Measurements from ENCODE around the gene LIN37. TPM values are rescaled to one million over a fixed set of nuclear protein-coding genes. Genes with fewer than 3 reads are reported as not detected.

The LIN37 gene
- total RNA-seq, 1 experiment from 2014 or later, result 5.9 TPM

DNA sequence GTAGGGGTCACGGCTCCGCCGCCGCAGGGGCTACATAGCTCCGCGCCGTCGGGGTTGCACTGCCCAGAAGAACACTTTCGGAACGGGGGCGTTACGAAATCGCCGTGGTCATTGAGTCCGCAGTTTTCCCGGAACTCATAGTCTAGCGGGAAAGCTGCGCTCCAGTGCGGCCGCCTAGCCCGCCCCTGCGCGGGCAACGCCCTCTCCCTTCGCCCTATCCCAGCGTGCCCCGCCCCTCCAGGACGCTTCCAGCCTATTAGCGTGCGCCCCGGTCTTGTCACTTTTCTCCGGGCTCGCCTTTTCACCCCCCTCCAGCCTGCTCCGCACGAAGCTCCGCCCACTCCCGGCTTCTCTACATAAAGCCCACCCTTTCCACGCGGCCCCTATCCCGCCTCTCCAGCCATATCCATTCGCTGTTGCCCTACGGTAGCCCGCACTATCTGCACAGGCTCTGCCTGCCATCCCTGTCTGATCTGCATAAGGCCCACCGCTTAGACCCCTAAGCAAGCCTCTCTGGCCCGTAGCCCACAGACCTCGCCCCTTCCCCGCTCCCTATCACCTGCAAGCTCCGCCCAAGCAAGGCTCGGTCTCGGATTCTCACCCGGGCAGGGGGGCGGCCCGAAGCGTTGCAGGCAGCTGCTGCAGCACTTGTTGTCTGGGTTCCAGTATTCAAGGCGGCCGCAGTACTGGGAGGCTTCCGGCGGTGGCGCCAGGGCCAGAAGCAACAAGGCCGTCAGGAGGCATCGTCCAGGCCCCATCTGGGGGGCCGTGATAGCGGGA, 7.8 kb upstream of the LIN37 start:
- peaks cover 25 to 38% (median 32%) of the 10 kb centered on the region in 3 experiments; a peak in 6 of 7 replicates for H3K36me3 Mint-ChIP-seq (ENCODE audit: insufficient read depth in 1 of 3, low read depth in 3 of 3)
- H3K14ac ChIP-seq (ENCODE audit: insufficient read depth, low read length), result peak overlapping the region; percentile 25; the same call in 1 of the 2 replicates

More for the DNA sequence above, 7.8 kb upstream of the LIN37 start:
- H3K79me2 ChIP-seq (ENCODE audit: insufficient read depth, low read length), result no peaks in the 10 kb centered on the region
- no peak overlapping the region for H3K4ac ChIP-seq (ENCODE audit: low read depth, low read length)
- H3K27me3 Mint-ChIP-seq (ENCODE audit: low read depth), result no peaks in the 10 kb centered on the region
- peak overlapping the region; percentile 50 for H3K18ac ChIP-seq (ENCODE audit: insufficient read length, low read depth, low read length)
- no peak overlapping the region for H4K8ac ChIP-seq (replicated peaks; ENCODE audit: insufficient read length, low read depth, low read length)
- no peak overlapping the region for H4K91ac ChIP-seq (ENCODE audit: insufficient read length, low read depth, low read length)
- H3K56ac ChIP-seq (ENCODE audit: insufficient read length, low read depth, low read length), result no peak overlapping the region
- no peak overlapping the region for H2BK120ac ChIP-seq (ENCODE audit: low read depth, low read length, poor library complexity, severe bottlenecking)
- no peak overlapping the region for H2AK5ac ChIP-seq (ENCODE audit: insufficient read length, low read length)
- no peaks in the 10 kb centered on the region for H3K27me3 ChIP-seq (ENCODE audit: insufficient read depth, low read length)
- no peak overlapping the region for H3K27ac ChIP-seq (ENCODE audit: insufficient read length, low read depth, low read length)
- no peak overlapping the region for H2BK5ac ChIP-seq (ENCODE audit: insufficient read length, low read length)
- peaks cover 12% of the 10 kb centered on the region for H3K23me2 ChIP-seq (ENCODE audit: insufficient read length, low read depth, low read length, poor library complexity, severe bottlenecking)
- peak overlapping the region; percentile 93 to 99 (median 97) for H3K27ac Mint-ChIP-seq
- H3K9me3 ChIP-seq (ENCODE audit: control insufficient read depth, low read depth, low read length), result no peaks in the 10 kb centered on the region
- no peaks in the 10 kb centered on the region for H3K79me1 ChIP-seq (ENCODE audit: insufficient read depth, low read depth, low read length, poor library complexity, severe bottlenecking)
- no peak overlapping the region for H2BK12ac ChIP-seq (ENCODE audit: insufficient read length, low read depth, low read length)
- TF ChIP-seq, protein P1, sequence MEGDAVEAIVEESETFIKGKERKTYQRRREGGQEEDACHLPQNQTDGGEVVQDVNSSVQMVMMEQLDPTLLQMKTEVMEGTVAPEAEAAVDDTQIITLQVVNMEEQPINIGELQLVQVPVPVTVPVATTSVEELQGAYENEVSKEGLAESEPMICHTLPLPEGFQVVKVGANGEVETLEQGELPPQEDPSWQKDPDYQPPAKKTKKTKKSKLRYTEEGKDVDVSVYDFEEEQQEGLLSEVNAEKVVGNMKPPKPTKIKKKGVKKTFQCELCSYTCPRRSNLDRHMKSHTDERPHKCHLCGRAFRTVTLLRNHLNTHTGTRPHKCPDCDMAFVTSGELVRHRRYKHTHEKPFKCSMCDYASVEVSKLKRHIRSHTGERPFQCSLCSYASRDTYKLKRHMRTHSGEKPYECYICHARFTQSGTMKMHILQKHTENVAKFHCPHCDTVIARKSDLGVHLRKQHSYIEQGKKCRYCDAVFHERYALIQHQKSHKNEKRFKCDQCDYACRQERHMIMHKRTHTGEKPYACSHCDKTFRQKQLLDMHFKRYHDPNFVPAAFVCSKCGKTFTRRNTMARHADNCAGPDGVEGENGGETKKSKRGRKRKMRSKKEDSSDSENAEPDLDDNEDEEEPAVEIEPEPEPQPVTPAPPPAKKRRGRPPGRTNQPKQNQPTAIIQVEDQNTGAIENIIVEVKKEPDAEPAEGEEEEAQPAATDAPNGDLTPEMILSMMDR (conservative IDR thresholded peaks at IDR 0.05), result no peak; the same call in 2 of the 3 replicates
- no peak overlapping the region for H3T11ph ChIP-seq (ENCODE audit: low read length)
- no peak overlapping the region for H2BK20ac ChIP-seq (ENCODE audit: low read depth, low read length, poor library complexity, severe bottlenecking)
- no peak overlapping the region for H4K5ac ChIP-seq (ENCODE audit: insufficient read length, low read depth, low read length)
- peak overlapping the region; percentile 58 for H3K4me2 ChIP-seq (ENCODE audit: insufficient read depth, insufficient read length, low read length)
- peak; percentile 98 for DNase-seq
- no peak overlapping the region for H2AFZ ChIP-seq (ENCODE audit: low read length)
- H2BK15ac ChIP-seq (ENCODE audit: low read depth, low read length), result no peak overlapping the region
- H3K4me1 Mint-ChIP-seq, result peaks cover 11 to 21% of the 10 kb centered on the region in 2 experiments
- H3K4me1 ChIP-seq (ENCODE audit: insufficient read depth, low read length), result no peaks in the 10 kb centered on the region
- no peak overlapping the region for H3K23ac ChIP-seq (ENCODE audit: insufficient read length, low read depth, low read length)
- peak overlapping the region; percentile 71 to 90 for H3K4me3 Mint-ChIP-seq
- H3K9me3 Mint-ChIP-seq, result no peaks in the 10 kb centered on the region
- peak overlapping the region; percentile 11 for H3K9ac ChIP-seq (ENCODE audit: extremely low read depth, insufficient read length, low read length)
- H4K20me1 ChIP-seq (ENCODE audit: control insufficient read depth, insufficient read depth, insufficient read length), result no peaks in the 10 kb centered on the region
- no CpG with 5 or more reads among the region's 63 CpGs for WGBS (ENCODE audit: extremely low coverage, insufficient read length, low lambda C conversion rate)

Measured in H9 (cell line).